ENCODE data around the gene PTGES. TPM values are rescaled to one million over a fixed set of nuclear protein-coding genes. Genes with fewer than 3 reads are reported as not detected.

Gene PTGES
- total and polyA plus RNA-seq, 9 of the 15 experiments (the other 6 are each of a cell fraction or from before 2014, with no cell fraction given), result 0.13 TPM; not detected in 8

DNA sequence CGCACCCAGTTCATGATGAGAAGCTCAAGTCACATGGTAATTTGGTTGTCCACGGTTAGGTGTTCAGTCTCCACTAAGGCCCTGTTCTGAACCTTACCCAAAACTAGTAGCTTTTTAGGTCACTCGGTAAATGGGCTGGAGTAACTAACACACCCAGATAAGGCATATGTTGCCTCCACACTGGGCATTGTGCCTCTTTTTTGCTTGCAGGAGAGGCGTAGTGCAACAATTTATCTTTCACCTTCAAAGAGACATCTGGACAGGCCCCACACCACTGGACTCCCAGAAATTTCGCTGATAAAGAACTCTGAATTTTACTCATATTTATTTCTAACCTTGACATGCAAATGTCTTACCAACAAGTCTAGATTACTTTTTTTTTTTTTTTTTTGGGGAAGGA is 16.8 kb upstream of the PTGES start:
- no TSS peak for BruUV-seq (replicated peaks)
- Histone ChIP-seq H3K4me1 (replicated peaks in 1 of 2; ENCODE audit: control insufficient read depth in 2 of 2, insufficient read depth in 2 of 2, low read length in 2 of 2) (peaks cover 10 to 16% of the 10 kb centered on the region in 2 experiments; a peak in 4 of 5 replicates), H3K4me2 (ENCODE audit: insufficient read depth, low read length) (peak overlapping the region; percentile 54), H3K9me1 (ENCODE audit: control insufficient read depth, insufficient read depth, low read length) (peaks cover 4% of the 10 kb centered on the region), H3K4me3 (no peak overlapping the region), H3K79me2 (ENCODE audit: control insufficient read depth, insufficient read depth, low read length) (no peaks in the 10 kb centered on the region), H2AFZ (ENCODE audit: low read depth, low read length) (peak overlapping the region; percentile 10; the same call in 1 of the 2 replicates), H3K9me3 (replicated peaks; ENCODE audit: control insufficient read depth, insufficient read depth, low read depth, low read length) (no peaks in the 10 kb centered on the region), H3K27me3 (ENCODE audit: control insufficient read depth in 2 of 2, insufficient read depth in 2 of 2, low read length in 2 of 2) (no peaks in the 10 kb centered on the region), H3K36me3 (ENCODE audit: control insufficient read depth, insufficient read depth, low read length) (no peaks in the 10 kb centered on the region), H3K27ac (ENCODE audit: extremely low read depth, low read depth, low read length) (peak overlapping the region; percentile 29; the same call in 1 of the 3 replicates), H3K9ac (ENCODE audit: insufficient read depth in 1 of 2, low read depth in 2 of 2, low read length in 2 of 2) (peak overlapping the region in 1 of 2 experiments; percentile 38; a peak in 1 of 4 replicates), H4K20me1 (replicated peaks; ENCODE audit: control insufficient read depth, insufficient read depth, low read length) (no peaks in the 10 kb centered on the region)
- peak; percentile 64 for FAIRE-seq
- in situ Hi-C loops (cut with MboI) (no loop called here), intact Hi-C loops (cut with micrococcal nuclease) (no loop called here)
- WGBS (ENCODE audit: insufficient coverage, low coverage, missing lambda C conversion rate), result 3% methylated on average over 5 of the region's 5 CpGs
- DNase-seq (ENCODE audit: extremely low read depth in 1 of 4, low spot score in 3 of 4), result peak in 3 of 4 experiments; percentile 8 to 74 (median 47)
- POLR2A ChIA-PET, result interaction anchor here (1.0 to 2.4 kb wide), 3 partner anchors 10 to 21 kb away, joined by 5 to 7 read pairs (median 5); no protein-coding TSS in a partner anchor
- CTCF ChIA-PET (ENCODE audit: low intra/inter-chr PET ratio), result no interaction called here
- peak; percentile 74 for ATAC-seq
- no peak for TF ChIP-seq JUND (IDR thresholded peaks at IDR 0.05; ENCODE audit: borderline replicate concordance, low read depth, low read length)
- TF ChIP-seq JUND (tag; IDR thresholded peaks at IDR 0.05; ENCODE audit: borderline replicate concordance, low read depth, low read length), result peak; percentile 16; the same call in 1 of the 3 replicates
- peak; percentile 10; the same call in 1 of the 2 replicates for TF ChIP-seq EP300 (IDR thresholded peaks at IDR 0.05; ENCODE audit: low read length)
- TF ChIP-seq TAF15 (IDR thresholded peaks at IDR 0.05; ENCODE audit: low read depth, low read length), result no peak
- TF ChIP-seq, protein P1, sequence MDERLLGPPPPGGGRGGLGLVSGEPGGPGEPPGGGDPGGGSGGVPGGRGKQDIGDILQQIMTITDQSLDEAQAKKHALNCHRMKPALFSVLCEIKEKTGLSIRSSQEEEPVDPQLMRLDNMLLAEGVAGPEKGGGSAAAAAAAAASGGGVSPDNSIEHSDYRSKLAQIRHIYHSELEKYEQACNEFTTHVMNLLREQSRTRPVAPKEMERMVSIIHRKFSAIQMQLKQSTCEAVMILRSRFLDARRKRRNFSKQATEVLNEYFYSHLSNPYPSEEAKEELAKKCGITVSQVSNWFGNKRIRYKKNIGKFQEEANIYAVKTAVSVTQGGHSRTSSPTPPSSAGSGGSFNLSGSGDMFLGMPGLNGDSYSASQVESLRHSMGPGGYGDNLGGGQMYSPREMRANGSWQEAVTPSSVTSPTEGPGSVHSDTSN (CRISPR knock-in tag; IDR thresholded peaks at IDR 0.05; ENCODE audit: low read depth), result no peak
- TF ChIP-seq, protein P1 (tag; conservative IDR thresholded peaks at IDR 0.05; ENCODE audit: low read depth), result peak; percentile 25; the same call in 1 of the 2 replicates
- no peak for TF ChIP-seq ZNF184 (CRISPR knock-in tag; IDR thresholded peaks at IDR 0.05)
- TF ChIP-seq TAF9B (IDR thresholded peaks at IDR 0.05; ENCODE audit: partially characterized antibody), result no peak
- TF ChIP-seq, protein P2, sequence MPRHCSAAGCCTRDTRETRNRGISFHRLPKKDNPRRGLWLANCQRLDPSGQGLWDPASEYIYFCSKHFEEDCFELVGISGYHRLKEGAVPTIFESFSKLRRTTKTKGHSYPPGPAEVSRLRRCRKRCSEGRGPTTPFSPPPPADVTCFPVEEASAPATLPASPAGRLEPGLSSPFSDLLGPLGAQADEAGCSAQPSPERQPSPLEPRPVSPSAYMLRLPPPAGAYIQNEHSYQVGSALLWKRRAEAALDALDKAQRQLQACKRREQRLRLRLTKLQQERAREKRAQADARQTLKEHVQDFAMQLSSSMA (CRISPR knock-in tag; IDR thresholded peaks at IDR 0.05), result no peak
- peak; percentile 68 for TF ChIP-seq DPF2 (IDR thresholded peaks at IDR 0.05)
- no peak for TF ChIP-seq ZNF699 (CRISPR knock-in tag; IDR thresholded peaks at IDR 0.05; ENCODE audit: insufficient replicate concordance)
- peak; percentile 32 for TF ChIP-seq HNRNPLL (IDR thresholded peaks at IDR 0.05; ENCODE audit: low read depth, low read length, poor library complexity, severe bottlenecking)
- TF ChIP-seq TAL1 (IDR thresholded peaks at IDR 0.05), result peak; percentile 54; the same call in 1 of the 2 replicates
- TF ChIP-seq, protein P3, sequence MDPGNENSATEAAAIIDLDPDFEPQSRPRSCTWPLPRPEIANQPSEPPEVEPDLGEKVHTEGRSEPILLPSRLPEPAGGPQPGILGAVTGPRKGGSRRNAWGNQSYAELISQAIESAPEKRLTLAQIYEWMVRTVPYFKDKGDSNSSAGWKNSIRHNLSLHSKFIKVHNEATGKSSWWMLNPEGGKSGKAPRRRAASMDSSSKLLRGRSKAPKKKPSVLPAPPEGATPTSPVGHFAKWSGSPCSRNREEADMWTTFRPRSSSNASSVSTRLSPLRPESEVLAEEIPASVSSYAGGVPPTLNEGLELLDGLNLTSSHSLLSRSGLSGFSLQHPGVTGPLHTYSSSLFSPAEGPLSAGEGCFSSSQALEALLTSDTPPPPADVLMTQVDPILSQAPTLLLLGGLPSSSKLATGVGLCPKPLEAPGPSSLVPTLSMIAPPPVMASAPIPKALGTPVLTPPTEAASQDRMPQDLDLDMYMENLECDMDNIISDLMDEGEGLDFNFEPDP (CRISPR knock-in tag; IDR thresholded peaks at IDR 0.05), result no peak
- peak; percentile 55; the same call in 1 of the 2 replicates for TF ChIP-seq SMARCE1 (IDR thresholded peaks at IDR 0.05)
- no peak for TF ChIP-seq ADNP (tag; IDR thresholded peaks at IDR 0.05)
